NCI-H774 (cell line): ENCODE measurements around the gene SLC33A1.

Source experiments
- DNase-seq: peaks from one replicate; lab custom pipeline; 2025; lab: John Stamatoyannopoulos, UW

Gene SLC33A1

GRCh38 chr3:155790272-155790925 lies 63.8 kb downstream of the SLC33A1 start:
- DNase-seq: no peak

- peak; percentile 3 for DNase-seq
These were observed 68.4 kb downstream of the SLC33A1 start for GRCh38 chr3:155785662-155786295.

GRCh38 chr3:155782390-155782953 lies 71.8 kb downstream of the SLC33A1 start:
- no peak for DNase-seq

- no peak for DNase-seq
These were observed 73.9 kb downstream of the SLC33A1 start for GRCh38 chr3:155780291-155780690.

GRCh38 chr3:155778462-155778861 lies 75.8 kb downstream of the SLC33A1 start:
- no peak for DNase-seq

GRCh38 chr3:155772801-155773200 lies 81.4 kb downstream of the SLC33A1 start:
- DNase-seq: no peak

- no peak for DNase-seq
These were observed 83.1 kb downstream of the SLC33A1 start for GRCh38 chr3:155771126-155771525.
